Hepatocyte (in vitro differentiated cells): Measurements from ENCODE around the gene SLIT1.

Experiments
- EZH2 ChIP-seq: fragments of 200-600 bp; sonication (generic); IDR thresholded peaks from 2 replicates; pipeline ENCODE4 v1.6.1; 2016; ENCODE audit warnings: antibody characterized with exemption, mild to moderate bottlenecking, borderline replicate concordance
- EZH2phosphoT487 ChIP-seq: fragments of 200-600 bp; sonication (generic); IDR thresholded peaks from one replicate; pipeline ENCODE4 v1.6.1; 2018; ENCODE audit warnings: antibody characterized with exemption, mild to moderate bottlenecking, low read depth, moderate library complexity; ENCODE audit not compliant: unreplicated experiment, severe bottlenecking
- TF ChIP-seq, protein P1 (sequence below): fragments of 200-600 bp; sonication (generic); IDR thresholded peaks from 2 replicates; pipeline ENCODE4 v1.5.1; 2016; ENCODE audit warnings: antibody characterized with exemption, mild to moderate bottlenecking; ENCODE audit not compliant: poor library complexity

GRCh38 chr10:97131666-97132065 is 54.1 kb downstream of the SLIT1 start:
- no peak for TF ChIP-seq EZH2
- TF ChIP-seq, protein P1, sequence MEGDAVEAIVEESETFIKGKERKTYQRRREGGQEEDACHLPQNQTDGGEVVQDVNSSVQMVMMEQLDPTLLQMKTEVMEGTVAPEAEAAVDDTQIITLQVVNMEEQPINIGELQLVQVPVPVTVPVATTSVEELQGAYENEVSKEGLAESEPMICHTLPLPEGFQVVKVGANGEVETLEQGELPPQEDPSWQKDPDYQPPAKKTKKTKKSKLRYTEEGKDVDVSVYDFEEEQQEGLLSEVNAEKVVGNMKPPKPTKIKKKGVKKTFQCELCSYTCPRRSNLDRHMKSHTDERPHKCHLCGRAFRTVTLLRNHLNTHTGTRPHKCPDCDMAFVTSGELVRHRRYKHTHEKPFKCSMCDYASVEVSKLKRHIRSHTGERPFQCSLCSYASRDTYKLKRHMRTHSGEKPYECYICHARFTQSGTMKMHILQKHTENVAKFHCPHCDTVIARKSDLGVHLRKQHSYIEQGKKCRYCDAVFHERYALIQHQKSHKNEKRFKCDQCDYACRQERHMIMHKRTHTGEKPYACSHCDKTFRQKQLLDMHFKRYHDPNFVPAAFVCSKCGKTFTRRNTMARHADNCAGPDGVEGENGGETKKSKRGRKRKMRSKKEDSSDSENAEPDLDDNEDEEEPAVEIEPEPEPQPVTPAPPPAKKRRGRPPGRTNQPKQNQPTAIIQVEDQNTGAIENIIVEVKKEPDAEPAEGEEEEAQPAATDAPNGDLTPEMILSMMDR, result no peak
- TF ChIP-seq EZH2phosphoT487, result no peak
